Thyroid gland (tissue), 4 donors: ENCODE results near the gene GANC. TPM values are rescaled to one million over a fixed set of nuclear protein-coding genes. Genes with fewer than 3 reads are reported as not detected.

ENCODE experiments used
- DNase-seq, 2 donors: peaks; one replicate each; pipeline ENCODE4 v3.0.0-alpha.2; 2019
- H3K27ac ChIP-seq, 3 donors: fragments of 200-600 bp; sonication (generic); 1 replicate in 2 of 3; 2 replicates in 1 of 3; pipeline ENCODE4 v1.5.1; 2016 to 2019; ENCODE audit warnings: mild to moderate bottlenecking in 1 of 3, moderate library complexity in 1 of 3
- H3K27me3 ChIP-seq: fragments of 200-600 bp; sonication (generic); one replicate; pipeline ENCODE4 v1.5.1; 2019
- H3K36me3 ChIP-seq, 2 donors: fragments of 200-600 bp; sonication (generic); one replicate each; pipeline ENCODE4 v1.5.1; 2016 to 2019
- H3K4me1 ChIP-seq, 2 donors: fragments of 200-600 bp; sonication (generic); one replicate each; pipeline ENCODE4 v1.5.1; 2017 to 2019
- H3K4me3 ChIP-seq, 3 donors: fragments of 200-600 bp; sonication (generic); replicated peaks in 1 of 3; 1 replicate in 2 of 3; 2 replicates in 1 of 3; pipeline ENCODE4 v1.5.1; 2016; ENCODE audit warnings: mild to moderate bottlenecking in 1 of 3
- H3K9me3 ChIP-seq: fragments of 200-600 bp; sonication (generic); one replicate; pipeline ENCODE4 v1.5.1; 2017
- POLR2A ChIP-seq, 2 donors: fragments of 450-650 bp; IDR thresholded peaks; one replicate each; pipeline ENCODE4 v1.6.1; 2017; ENCODE audit warnings: antibody characterized with exemption in 2 of 2, mild to moderate bottlenecking in 2 of 2, moderate library complexity in 1 of 2
- WGBS, 2 donors: methylation state at CpG; one replicate each; pipeline ENCODE4 v1.1.5; 2017; 5-methylcytosine and 5-hydroxymethylcytosine counted together
- intact Hi-C: fragments of 100-400 bp; cut with DNase I; formaldehyde crosslinking; loops from one replicate; pipeline ENCODE4 v1.15.1; 2023
- total RNA-seq, 4 donors: library from RNA; depleted of rRNA; stranded (reverse); fragments of >200 nt; gene quantifications; one replicate each; pipeline ENCODE4 v1.2.3, GENCODE V29; 2016
- TF ChIP-seq, protein P1 (sequence below), 6 experiments: fragments of 200-600 bp in 3 of 6; fragments of 450-650 bp in 3 of 6; sonication (generic) in 3 of 6; IDR thresholded peaks; one replicate each; pipeline ENCODE4 v1.5.1; 2016 to 2019; ENCODE audit warnings: antibody characterized with exemption in 6 of 6, mild to moderate bottlenecking in 2 of 6, inconsistent platforms in 1 of 6, moderate library complexity in 1 of 6

GANC gene
- total RNA-seq, 4 donors from 2014 or later, result 19.9 to 49.4 (median 22.2) TPM

- H3K36me3 ChIP-seq, result peaks cover 0 to 15% of the 10 kb centered on the region in 2 donors
These were observed 76.2 kb downstream of the GANC start for GRCh38 chr15:42349186-42349585.

GRCh38 chr15:42352401-42352800, 79.4 kb downstream of the GANC start:
- no peak overlapping the region for H3K27ac ChIP-seq
- H3K9me3 ChIP-seq, result no peaks in the 10 kb centered on the region
- intact Hi-C loops, result no loop called here
- WGBS, 2 donors, result 78 to 89% methylated on average over 7 of the region's 7 CpGs
- H3K27me3 ChIP-seq, result no peaks in the 10 kb centered on the region
- H3K36me3 ChIP-seq, result peaks cover 0 to 10% of the 10 kb centered on the region in 2 donors
- no peak for DNase-seq
- TF ChIP-seq POLR2A (IDR thresholded peaks at IDR 0.05), result no peak
- TF ChIP-seq, protein P1, sequence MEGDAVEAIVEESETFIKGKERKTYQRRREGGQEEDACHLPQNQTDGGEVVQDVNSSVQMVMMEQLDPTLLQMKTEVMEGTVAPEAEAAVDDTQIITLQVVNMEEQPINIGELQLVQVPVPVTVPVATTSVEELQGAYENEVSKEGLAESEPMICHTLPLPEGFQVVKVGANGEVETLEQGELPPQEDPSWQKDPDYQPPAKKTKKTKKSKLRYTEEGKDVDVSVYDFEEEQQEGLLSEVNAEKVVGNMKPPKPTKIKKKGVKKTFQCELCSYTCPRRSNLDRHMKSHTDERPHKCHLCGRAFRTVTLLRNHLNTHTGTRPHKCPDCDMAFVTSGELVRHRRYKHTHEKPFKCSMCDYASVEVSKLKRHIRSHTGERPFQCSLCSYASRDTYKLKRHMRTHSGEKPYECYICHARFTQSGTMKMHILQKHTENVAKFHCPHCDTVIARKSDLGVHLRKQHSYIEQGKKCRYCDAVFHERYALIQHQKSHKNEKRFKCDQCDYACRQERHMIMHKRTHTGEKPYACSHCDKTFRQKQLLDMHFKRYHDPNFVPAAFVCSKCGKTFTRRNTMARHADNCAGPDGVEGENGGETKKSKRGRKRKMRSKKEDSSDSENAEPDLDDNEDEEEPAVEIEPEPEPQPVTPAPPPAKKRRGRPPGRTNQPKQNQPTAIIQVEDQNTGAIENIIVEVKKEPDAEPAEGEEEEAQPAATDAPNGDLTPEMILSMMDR (IDR thresholded peaks at IDR 0.05), result no peak
- H3K4me3 ChIP-seq, result no peak overlapping the region
- H3K4me1 ChIP-seq, result no peaks in the 10 kb centered on the region

More at GRCh38 chr15:42349186-42349585, 76.2 kb downstream of the GANC start:
- intact Hi-C loops, result no loop called here
- Histone ChIP-seq H3K9me3 (no peaks in the 10 kb centered on the region), H3K27ac (no peak overlapping the region), H3K27me3 (no peaks in the 10 kb centered on the region), H3K4me1 (no peaks in the 10 kb centered on the region), H3K4me3 (no peak overlapping the region)
- 93 to 96% methylated on average over 2 of the region's 2 CpGs for WGBS, 2 donors
- no peak for TF ChIP-seq POLR2A (IDR thresholded peaks at IDR 0.05)
- TF ChIP-seq, protein P1 (IDR thresholded peaks at IDR 0.05), result no peak
- DNase-seq, result no peak

DNA sequence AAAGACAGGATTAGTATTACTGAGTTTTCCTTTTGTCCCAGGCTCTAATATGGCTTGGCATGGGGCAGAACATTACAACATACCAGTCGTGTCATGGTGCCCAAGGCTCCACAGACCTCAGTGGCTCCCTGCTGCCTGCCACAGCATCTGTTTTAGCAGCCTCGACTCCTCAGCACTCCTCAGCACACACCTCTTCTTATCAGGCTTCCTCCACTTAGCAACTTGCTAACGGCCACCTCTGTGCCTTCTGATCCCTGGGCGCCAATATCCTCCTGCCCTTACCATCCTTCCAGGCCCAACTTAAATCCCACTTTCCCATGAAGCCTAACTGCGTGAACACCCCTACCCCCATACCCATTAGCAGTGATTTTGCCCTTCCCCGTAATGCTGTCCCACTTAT, 80.1 kb downstream of the GANC start:
- Histone ChIP-seq H3K27me3 (no peaks in the 10 kb centered on the region), H3K9me3 (no peaks in the 10 kb centered on the region), H3K27ac (no peak overlapping the region), H3K4me3 (no peak overlapping the region), H3K4me1 (no peaks in the 10 kb centered on the region), H3K36me3 (peaks cover 0 to 10% of the 10 kb centered on the region in 2 donors)
- no peak for DNase-seq
- 86 to 88% methylated on average over 6 of the region's 6 CpGs for WGBS, 2 donors
- intact Hi-C loops, result no loop called here
- no peak for TF ChIP-seq POLR2A (IDR thresholded peaks at IDR 0.05)
- TF ChIP-seq, protein P1 (IDR thresholded peaks at IDR 0.05), result no peak

DNA sequence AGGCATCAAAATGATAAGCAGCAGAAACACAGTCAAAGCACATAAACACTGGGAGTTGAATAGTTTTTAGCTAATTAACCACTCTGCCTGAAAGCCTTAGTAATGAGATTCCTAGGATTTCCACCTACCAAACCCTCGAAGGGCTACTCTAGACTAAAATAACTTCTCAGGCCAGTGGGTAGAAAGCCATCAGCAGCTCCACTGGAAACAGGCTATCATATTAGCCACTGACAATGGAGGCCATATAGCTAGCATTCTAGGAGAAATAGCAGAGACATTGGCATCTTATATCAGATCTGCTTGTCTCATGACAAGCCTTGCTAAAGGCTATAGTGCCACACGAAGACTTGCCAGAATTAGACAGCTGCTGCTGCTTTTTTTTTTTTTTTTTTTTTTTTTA, 81.8 kb downstream of the GANC start:
- Histone ChIP-seq H3K36me3 (peaks cover 0 to 10% of the 10 kb centered on the region in 2 donors), H3K4me3 (no peak overlapping the region), H3K9me3 (no peaks in the 10 kb centered on the region), H3K4me1 (no peaks in the 10 kb centered on the region), H3K27me3 (no peaks in the 10 kb centered on the region), H3K27ac (no peak overlapping the region)
- TF ChIP-seq, protein P1 (IDR thresholded peaks at IDR 0.05), result no peak
- WGBS, 2 donors, result 69 to 71% methylated on average over 2 of the region's 2 CpGs
- intact Hi-C loops, result no loop called here
- no peak for DNase-seq

GRCh38 chr15:42355291-42355690, 82.3 kb downstream of the GANC start:
- H3K27ac ChIP-seq, result no peak overlapping the region
- peaks cover 0 to 10% of the 10 kb centered on the region in 2 donors for H3K36me3 ChIP-seq
- TF ChIP-seq, protein P1 (IDR thresholded peaks at IDR 0.05), result no peak
- TF ChIP-seq POLR2A (IDR thresholded peaks at IDR 0.05), result no peak
- no peak overlapping the region for H3K4me3 ChIP-seq
- no peaks in the 10 kb centered on the region for H3K27me3 ChIP-seq
- intact Hi-C loops, result no loop called here
- DNase-seq, result no peak
- no peaks in the 10 kb centered on the region for H3K9me3 ChIP-seq
- no peaks in the 10 kb centered on the region for H3K4me1 ChIP-seq
- WGBS, 2 donors, result 95 to 97% methylated on average over 6 of the region's 6 CpGs
